Endothelial cell of umbilical vein (primary cell): Measurements from ENCODE around the gene TMEM131. TPM values are rescaled to one million over a fixed set of nuclear protein-coding genes. Genes with fewer than 3 reads are reported as not detected.

ENCODE experiments used
- BruUV-seq: library from RNA; stranded (reverse); fragments of 400-500 nt; replicated peaks from 2 replicates; lab custom pipeline; 2021; lab: Mats Ljungman, UMichigan
- CTCF ChIA-PET: fragments of 300-600, 350-600 bp; sonication (Branson Sonifier 250); formaldehyde crosslinking; loops from one replicate; lab custom pipeline; 2021; ENCODE audit warnings: antibody characterized with exemption, inconsistent platforms; lab: Charles Lee
- POLR2A ChIA-PET: fragments of 300-600, 350-600 bp; sonication (Branson Sonifier 250); formaldehyde crosslinking; loops from one replicate; lab custom pipeline; 2021; ENCODE audit warnings: antibody characterized with exemption, inconsistent platforms; lab: Charles Lee
- DNase-seq: peaks from one replicate; pipeline ENCODE4 v3.0.0-alpha.2; 2011; ENCODE audit warnings: low read depth, low spot score
- FAIRE-seq: peaks from 2 replicates; lab custom pipeline; 2011; peaks lifted over from hg19 to GRCh38; lab: Jason Lieb, UNC
- H2AFZ ChIP-seq: 2 replicates; pipeline ENCODE4 v1.6.0; 2012; ENCODE audit warnings: low read depth, low read length, control low read depth, inconsistent platforms
- H3K27ac ChIP-seq: 2 replicates; pipeline ENCODE4 v1.5.1; 2011; ENCODE audit warnings: low read depth, mild to moderate bottlenecking, control low read depth, low read length, moderate library complexity; ENCODE audit not compliant: insufficient read depth
- H3K27me3 ChIP-seq, 2 experiments: 2 replicates each; pipeline versions ENCODE4 v1.6.0 to v1.6.1; 2011; ENCODE audit warnings: low read length in 2 of 2, mixed read lengths in 1 of 2; ENCODE audit not compliant: control insufficient read depth in 2 of 2, insufficient read depth in 2 of 2
- H3K36me3 ChIP-seq, 2 experiments: 2 replicates in 1 of 2; 3 replicates in 1 of 2; pipeline ENCODE4 v1.5.1; 2011; ENCODE audit warnings: low read length in 2 of 2, mild to moderate bottlenecking in 1 of 2, moderate library complexity in 1 of 2; ENCODE audit not compliant: control insufficient read depth in 2 of 2, insufficient read depth in 2 of 2; ENCODE audit errors: extremely low read depth in 1 of 2
- H3K4me1 ChIP-seq: 3 replicates; pipeline ENCODE4 v1.5.1; 2011; ENCODE audit warnings: mild to moderate bottlenecking, low read length; ENCODE audit not compliant: control insufficient read depth, insufficient read depth; ENCODE audit errors: extremely low read depth
- H3K4me2 ChIP-seq: 2 replicates; pipeline ENCODE4 v1.6.1; 2011; ENCODE audit warnings: low read length, control low read depth, mixed read lengths; ENCODE audit not compliant: insufficient read depth
- H3K4me3 ChIP-seq, 3 experiments: fragments of 200-600 bp in 1 of 3; sonication (generic), shearing (Covaris generic) in 1 of 3; replicated peaks in 1 of 3; 2 replicates each; pipeline ENCODE4 v1.5.1; 2011 to 2016; ENCODE audit warnings: control low read depth in 3 of 3, low read length in 3 of 3, mild to moderate bottlenecking in 2 of 3, inconsistent platforms in 1 of 3, low read depth in 1 of 3, moderate library complexity in 1 of 3; ENCODE audit not compliant: insufficient read depth in 1 of 3
- H3K79me2 ChIP-seq: 2 replicates; pipeline ENCODE4 v1.6.0; 2012; ENCODE audit warnings: low read length, inconsistent platforms; ENCODE audit not compliant: control insufficient read depth, insufficient read depth
- H3K9ac ChIP-seq: replicated peaks from 2 replicates; pipeline ENCODE3; 2011; ENCODE audit warnings: low read length, control low read depth; ENCODE audit not compliant: insufficient read depth; ENCODE audit errors: extremely low read depth
- H3K9me1 ChIP-seq: replicated peaks from 3 replicates; pipeline ENCODE4 v1.6.0; 2011; ENCODE audit warnings: mild to moderate bottlenecking, low read length; ENCODE audit not compliant: control insufficient read depth, insufficient read depth; ENCODE audit errors: extremely low read depth
- H3K9me3 ChIP-seq: replicated peaks from 2 replicates; pipeline ENCODE4 v1.5.1; 2012; ENCODE audit warnings: low read length, inconsistent platforms; ENCODE audit not compliant: control insufficient read depth, insufficient read depth
- H4K20me1 ChIP-seq: replicated peaks from 2 replicates; pipeline ENCODE3; 2011; ENCODE audit warnings: mild to moderate bottlenecking, low read length; ENCODE audit not compliant: control insufficient read depth, insufficient read depth; ENCODE audit errors: extremely low read depth
- EZH2 ChIP-seq: IDR thresholded peaks from 2 replicates; pipeline ENCODE4 v1.6.1; 2012; ENCODE audit warnings: borderline replicate concordance, low read depth, mild to moderate bottlenecking, moderate library complexity, low read length, inconsistent platforms; ENCODE audit not compliant: severe bottlenecking
- FOS ChIP-seq: IDR thresholded peaks from 2 replicates; pipeline ENCODE4 v1.6.1; 2011; ENCODE audit warnings: mild to moderate bottlenecking, low read length, moderate library complexity, borderline replicate concordance; ENCODE audit not compliant: insufficient read depth
- GATA2 ChIP-seq: IDR thresholded peaks from 2 replicates; pipeline ENCODE4 v1.7.0; 2011; ENCODE audit warnings: low read depth, mild to moderate bottlenecking, moderate library complexity, mixed read lengths, low read length; ENCODE audit not compliant: insufficient read length, insufficient read depth
- JUN ChIP-seq: IDR thresholded peaks from 2 replicates; pipeline ENCODE4 v1.6.1; 2011; ENCODE audit warnings: borderline replicate concordance, low read depth; ENCODE audit not compliant: insufficient read length, insufficient read depth
- MYC ChIP-seq: IDR thresholded peaks from one replicate; pipeline ENCODE4 v1.6.1; 2011; ENCODE audit warnings: mild to moderate bottlenecking, low read depth, low read length
- POLR2A ChIP-seq: IDR thresholded peaks from 2 replicates; pipeline ENCODE4 v1.6.1; 2012; ENCODE audit warnings: low read depth, mild to moderate bottlenecking, control low read depth, low read length
- POLR2AphosphoS5 ChIP-seq: IDR thresholded peaks from 2 replicates; pipeline ENCODE4 v1.6.1; 2012; ENCODE audit warnings: low read depth, mild to moderate bottlenecking, control low read depth, low read length, moderate library complexity; ENCODE audit not compliant: insufficient read depth
- dilution Hi-C: fragments of 300-500 bp; cut with MboI; formaldehyde crosslinking; loops from one replicate; pipeline ENCODE4 v1.15.0; 2019; ENCODE audit warnings: low sequenced_read_pairs; ENCODE audit not compliant: extremely low pct_ligation_motif_present
- intact Hi-C: fragments of 100-400 bp; cut with micrococcal nuclease; formaldehyde crosslinking; loops from one replicate; pipeline ENCODE4 v1.10.0; 2022
- polyA plus RNA-seq, 4 experiments: library from polyadenylated mRNA; depleted of rRNA in 3 of 4; stranded (reverse) in 3 of 4; unstranded in 1 of 4; fragments of >200 nt; gene quantifications; 2 replicates each; pipeline versions ENCODE4 v1.2.1 to v1.2.3, GENCODE V29; 2011 to 2012; ENCODE audit warnings: missing spikeins in 1 of 4
- total RNA-seq: library from RNA; stranded (reverse); gene quantifications from 2 replicates; pipeline ENCODE4 v1.2.3, GENCODE V29; 2021
- TF ChIP-seq, protein P1 (sequence below): IDR thresholded peaks from 2 replicates; pipeline ENCODE4 v1.6.1; 2011; ENCODE audit not compliant: insufficient read depth, insufficient read length
- TF ChIP-seq, protein P2 (sequence below), 2 donors: IDR thresholded peaks; 1 replicate in 1 of 2; 2 replicates in 1 of 2; pipeline ENCODE4 v1.5.1; 2011; ENCODE audit warnings: low read length in 2 of 2, mild to moderate bottlenecking in 2 of 2, moderate library complexity in 2 of 2, control low read depth in 1 of 2, inconsistent platforms in 1 of 2, low read depth in 1 of 2; ENCODE audit not compliant: insufficient read depth in 1 of 2; ENCODE audit errors: extremely low read depth in 1 of 2

Gene TMEM131
- total and polyA plus RNA-seq, 2 donors (not counting 3 experiments of a cell fraction or from before 2014, with no cell fraction given): 12.2 to 28.6 TPM

DNA sequence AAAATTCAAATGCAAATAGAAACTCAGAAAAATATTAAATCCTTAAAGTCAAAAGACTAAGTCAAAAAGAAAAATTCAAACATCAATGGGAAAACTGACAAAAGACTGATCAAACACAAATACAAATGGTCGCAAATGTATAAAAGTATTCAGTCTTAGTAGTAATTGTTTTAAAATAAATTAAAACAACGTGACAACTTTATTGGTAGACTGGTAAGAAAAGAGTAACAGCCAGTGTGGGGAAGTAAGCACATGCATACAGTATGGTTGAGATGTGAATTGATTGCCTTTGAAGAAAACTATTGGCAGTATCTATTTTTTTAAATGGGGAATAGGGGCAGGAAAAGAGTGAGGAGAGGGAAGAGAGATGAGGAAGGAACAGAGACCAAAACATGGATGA, 9.8 kb downstream of the TMEM131 start:
- DNase-seq (no peak), FAIRE-seq (no peak)
- Histone ChIP-seq H3K27ac (no peak overlapping the region), H3K4me1 (peaks cover 7% of the 10 kb centered on the region), H3K9ac (no peak overlapping the region), H3K36me3 (no peaks in the 10 kb centered on the region), H4K20me1 (peaks cover 9% of the 10 kb centered on the region), H3K79me2 (peaks cover 51% of the 10 kb centered on the region), H3K9me3 (no peaks in the 10 kb centered on the region), H3K9me1 (no peaks in the 10 kb centered on the region), H3K4me2 (no peak overlapping the region), H3K27me3 (no peaks in the 10 kb centered on the region), H2AFZ (no peak overlapping the region), H3K4me3 (no peak overlapping the region)
- no TSS peak for BruUV-seq
- TF ChIP-seq JUN (no peak), POLR2A (no peak), FOS (peak; percentile 51)
- CTCF ChIA-PET: no interaction called here
- dilution Hi-C loops: no loop called here
- intact Hi-C loops: no loop called here
- POLR2A ChIA-PET: no interaction called here

DNA sequence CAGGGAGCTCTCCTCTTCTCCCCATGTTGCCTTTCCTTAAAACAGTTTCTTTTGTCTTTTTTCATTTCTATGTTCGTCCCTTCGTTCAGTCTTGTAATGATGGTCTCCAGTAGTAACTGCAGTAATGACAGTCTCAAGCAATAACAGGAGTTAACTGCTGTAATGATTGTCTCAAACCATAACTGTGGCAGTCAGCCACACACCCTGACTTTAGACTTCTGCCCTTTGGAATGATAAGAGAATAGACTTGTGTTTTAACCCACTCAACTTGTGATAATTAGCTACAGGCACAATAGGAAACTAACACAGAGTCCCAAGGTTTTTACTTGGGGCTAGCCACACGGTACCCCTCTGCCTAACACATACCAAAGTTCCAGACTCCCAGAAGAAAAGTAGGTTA, 12.1 kb downstream of the TMEM131 start:
- Histone ChIP-seq H3K9me3 (peaks cover 2% of the 10 kb centered on the region), H3K27me3 (no peaks in the 10 kb centered on the region), H3K9ac (no peak overlapping the region), H3K79me2 (peaks cover 37% of the 10 kb centered on the region), H3K4me2 (no peak overlapping the region), H3K4me1 (peaks cover 7% of the 10 kb centered on the region), H4K20me1 (peaks cover 5% of the 10 kb centered on the region), H2AFZ (no peak overlapping the region), H3K27ac (no peak overlapping the region), H3K4me3 (no peak overlapping the region), H3K9me1 (no peaks in the 10 kb centered on the region), H3K36me3 (no peaks in the 10 kb centered on the region)
- POLR2A ChIA-PET: no interaction called here
- CTCF ChIA-PET: no interaction called here
- DNase-seq (no peak), FAIRE-seq (no peak)
- BruUV-seq: no TSS peak
- intact Hi-C loops (no loop called here), dilution Hi-C loops (no loop called here)
- TF ChIP-seq JUN (no peak), POLR2A (no peak), GATA2 (no peak), POLR2AphosphoS5 (no peak), FOS (no peak), EZH2 (no peak), MYC (no peak)
- TF ChIP-seq, protein P1, sequence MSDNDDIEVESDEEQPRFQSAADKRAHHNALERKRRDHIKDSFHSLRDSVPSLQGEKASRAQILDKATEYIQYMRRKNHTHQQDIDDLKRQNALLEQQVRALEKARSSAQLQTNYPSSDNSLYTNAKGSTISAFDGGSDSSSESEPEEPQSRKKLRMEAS: no peak
- TF ChIP-seq, protein P2, sequence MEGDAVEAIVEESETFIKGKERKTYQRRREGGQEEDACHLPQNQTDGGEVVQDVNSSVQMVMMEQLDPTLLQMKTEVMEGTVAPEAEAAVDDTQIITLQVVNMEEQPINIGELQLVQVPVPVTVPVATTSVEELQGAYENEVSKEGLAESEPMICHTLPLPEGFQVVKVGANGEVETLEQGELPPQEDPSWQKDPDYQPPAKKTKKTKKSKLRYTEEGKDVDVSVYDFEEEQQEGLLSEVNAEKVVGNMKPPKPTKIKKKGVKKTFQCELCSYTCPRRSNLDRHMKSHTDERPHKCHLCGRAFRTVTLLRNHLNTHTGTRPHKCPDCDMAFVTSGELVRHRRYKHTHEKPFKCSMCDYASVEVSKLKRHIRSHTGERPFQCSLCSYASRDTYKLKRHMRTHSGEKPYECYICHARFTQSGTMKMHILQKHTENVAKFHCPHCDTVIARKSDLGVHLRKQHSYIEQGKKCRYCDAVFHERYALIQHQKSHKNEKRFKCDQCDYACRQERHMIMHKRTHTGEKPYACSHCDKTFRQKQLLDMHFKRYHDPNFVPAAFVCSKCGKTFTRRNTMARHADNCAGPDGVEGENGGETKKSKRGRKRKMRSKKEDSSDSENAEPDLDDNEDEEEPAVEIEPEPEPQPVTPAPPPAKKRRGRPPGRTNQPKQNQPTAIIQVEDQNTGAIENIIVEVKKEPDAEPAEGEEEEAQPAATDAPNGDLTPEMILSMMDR (IDR thresholded peaks at IDR 0.05; ENCODE audit: extremely low read depth in 1 of 2, insufficient read depth in 1 of 2, low read depth in 1 of 2, low read length in 2 of 2): no peak
